Tibial nerve (tissue), 3 donors: Measurements from ENCODE around the gene AGGF1.

ENCODE experiments used
- POLR2A ChIP-seq, 2 donors: fragments of 450-650 bp; IDR thresholded peaks; one replicate each; pipeline ENCODE4 v1.6.1; 2017; ENCODE audit warnings: antibody characterized with exemption in 2 of 2, mild to moderate bottlenecking in 2 of 2, moderate library complexity in 2 of 2
- TF ChIP-seq, protein P1 (sequence below), 5 experiments: fragments of 200-600 bp in 3 of 5; fragments of 450-650 bp in 2 of 5; sonication (generic) in 3 of 5; IDR thresholded peaks; one replicate each; pipeline ENCODE4 v1.5.1; 2016 to 2019; ENCODE audit warnings: antibody characterized with exemption in 5 of 5, mild to moderate bottlenecking in 3 of 5, moderate library complexity in 2 of 5

DNA sequence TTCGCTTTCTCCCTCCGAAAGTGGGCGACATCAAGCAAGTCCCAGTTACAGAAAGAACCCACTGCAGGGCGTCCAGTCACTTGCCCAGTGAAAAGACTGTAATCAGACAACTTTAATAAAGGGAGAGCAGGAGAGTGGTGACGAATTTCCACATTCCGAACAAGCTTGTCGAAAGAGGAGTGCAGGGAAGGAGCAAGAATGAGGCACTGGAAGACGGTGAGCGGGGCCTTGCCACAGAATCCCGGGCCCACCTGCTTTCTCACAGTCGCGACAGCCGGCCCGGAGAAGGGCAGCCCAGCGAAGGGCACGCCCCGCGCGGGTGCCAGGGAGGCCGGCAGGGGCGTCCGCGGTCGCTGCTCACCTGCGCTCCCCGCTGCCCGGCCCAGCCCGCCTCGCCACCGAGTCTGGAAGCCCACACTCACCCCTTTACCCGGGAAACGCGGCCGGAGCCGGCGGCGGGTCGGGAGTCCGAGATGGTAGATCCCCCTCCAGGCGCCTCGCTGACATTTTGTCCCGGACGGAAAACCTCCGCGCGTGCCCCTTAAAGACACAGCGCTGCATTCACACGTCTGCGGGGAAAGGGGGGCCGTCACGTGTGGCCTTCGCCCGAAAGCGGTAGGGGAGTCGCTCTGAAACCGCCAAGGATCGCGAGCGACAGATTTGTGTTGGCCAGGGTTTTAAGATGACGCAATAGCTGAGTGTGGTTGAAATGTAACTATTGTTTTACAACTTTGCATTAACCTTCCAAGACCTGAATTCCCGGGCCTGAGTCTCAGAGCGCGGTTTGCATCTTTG, 56.7 kb downstream of the AGGF1 start, which contains the start of gene ZBED3:
- peak in 1 of 2 donors; percentile 37 for TF ChIP-seq POLR2A (IDR thresholded peaks at IDR 0.05)
- TF ChIP-seq, protein P1, sequence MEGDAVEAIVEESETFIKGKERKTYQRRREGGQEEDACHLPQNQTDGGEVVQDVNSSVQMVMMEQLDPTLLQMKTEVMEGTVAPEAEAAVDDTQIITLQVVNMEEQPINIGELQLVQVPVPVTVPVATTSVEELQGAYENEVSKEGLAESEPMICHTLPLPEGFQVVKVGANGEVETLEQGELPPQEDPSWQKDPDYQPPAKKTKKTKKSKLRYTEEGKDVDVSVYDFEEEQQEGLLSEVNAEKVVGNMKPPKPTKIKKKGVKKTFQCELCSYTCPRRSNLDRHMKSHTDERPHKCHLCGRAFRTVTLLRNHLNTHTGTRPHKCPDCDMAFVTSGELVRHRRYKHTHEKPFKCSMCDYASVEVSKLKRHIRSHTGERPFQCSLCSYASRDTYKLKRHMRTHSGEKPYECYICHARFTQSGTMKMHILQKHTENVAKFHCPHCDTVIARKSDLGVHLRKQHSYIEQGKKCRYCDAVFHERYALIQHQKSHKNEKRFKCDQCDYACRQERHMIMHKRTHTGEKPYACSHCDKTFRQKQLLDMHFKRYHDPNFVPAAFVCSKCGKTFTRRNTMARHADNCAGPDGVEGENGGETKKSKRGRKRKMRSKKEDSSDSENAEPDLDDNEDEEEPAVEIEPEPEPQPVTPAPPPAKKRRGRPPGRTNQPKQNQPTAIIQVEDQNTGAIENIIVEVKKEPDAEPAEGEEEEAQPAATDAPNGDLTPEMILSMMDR (IDR thresholded peaks at IDR 0.05): peak in 2 of 5 experiments; percentile 13 to 33
